ENCODE data around the gene GNA12. TPM values are rescaled to one million over a fixed set of nuclear protein-coding genes. Genes with fewer than 3 reads are reported as not detected.

GNA12 gene
- polyA plus RNA-seq, 3 donors: 36.6 to 45.7 (median 45.6) TPM

- peak; percentile 42 for DNase-seq
These were observed 59.0 kb downstream of the GNA12 start for GRCh38 chr7:2785071-2785500.

- DNase-seq: no peak
These were observed 61.5 kb downstream of the GNA12 start for GRCh38 chr7:2782565-2782964.

GRCh38 chr7:2782121-2782520 lies 62.0 kb downstream of the GNA12 start:
- DNase-seq: no peak

GRCh38 chr7:2781636-2782035 lies 62.5 kb downstream of the GNA12 start:
- no peak for DNase-seq

GRCh38 chr7:2779051-2779450 lies 65.1 kb downstream of the GNA12 start:
- DNase-seq: no peak

DNA sequence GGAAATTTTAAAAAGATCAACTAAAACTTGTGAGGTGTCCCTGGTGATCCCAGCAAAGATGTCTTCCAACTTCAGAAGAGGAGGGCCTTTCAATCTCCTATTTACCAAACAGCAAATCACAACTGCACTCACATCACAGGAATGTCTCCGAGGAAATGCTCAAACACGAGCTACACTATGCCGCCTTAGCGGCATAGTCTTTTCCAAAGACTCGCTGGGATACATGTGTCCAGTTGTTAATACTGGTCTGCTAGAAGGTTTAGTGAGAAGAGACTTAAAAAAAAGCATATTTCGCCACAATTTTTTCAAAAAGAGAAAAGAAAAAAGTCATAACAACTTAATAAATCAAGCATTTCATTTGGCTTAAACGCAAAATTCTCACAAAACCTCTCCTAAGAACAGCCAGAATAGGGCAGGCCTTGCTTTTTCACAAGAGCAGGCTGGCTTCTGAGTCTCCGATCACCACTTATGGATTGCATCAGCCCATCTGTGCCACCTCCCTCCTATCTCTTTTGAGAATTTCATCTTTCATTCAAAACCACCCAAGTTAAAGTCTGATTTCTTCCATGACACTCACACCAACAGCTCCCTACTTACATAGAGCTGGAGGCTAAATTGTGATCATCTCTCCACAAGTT lies 66.1 kb downstream of the GNA12 start:
- DNase-seq: no peak

- DNase-seq: no peak
These were observed 67.7 kb downstream of the GNA12 start for GRCh38 chr7:2776401-2776800.

- DNase-seq: no peak
These were observed 68.3 kb downstream of the GNA12 start for GRCh38 chr7:2775785-2776184.

DNA sequence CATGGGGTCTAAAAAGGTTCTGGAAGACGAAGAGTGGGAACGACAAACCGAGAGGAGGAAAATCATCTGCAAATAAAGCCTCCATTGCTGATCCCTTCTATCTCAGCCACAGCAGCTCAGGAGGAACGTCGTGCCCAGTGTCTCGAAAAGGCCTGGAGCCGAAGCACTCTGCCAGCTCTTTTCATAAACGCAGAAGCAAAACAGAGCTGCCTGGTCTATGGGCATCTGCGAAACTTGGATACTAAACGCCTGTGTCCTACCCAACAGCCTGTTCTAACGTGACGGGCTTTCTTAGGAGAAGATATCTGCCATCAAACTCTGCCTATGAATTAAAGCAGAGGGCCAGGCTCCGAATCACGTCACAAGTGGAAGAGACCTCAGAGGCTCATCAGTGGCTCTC lies 68.7 kb downstream of the GNA12 start:
- DNase-seq: no peak

DNA sequence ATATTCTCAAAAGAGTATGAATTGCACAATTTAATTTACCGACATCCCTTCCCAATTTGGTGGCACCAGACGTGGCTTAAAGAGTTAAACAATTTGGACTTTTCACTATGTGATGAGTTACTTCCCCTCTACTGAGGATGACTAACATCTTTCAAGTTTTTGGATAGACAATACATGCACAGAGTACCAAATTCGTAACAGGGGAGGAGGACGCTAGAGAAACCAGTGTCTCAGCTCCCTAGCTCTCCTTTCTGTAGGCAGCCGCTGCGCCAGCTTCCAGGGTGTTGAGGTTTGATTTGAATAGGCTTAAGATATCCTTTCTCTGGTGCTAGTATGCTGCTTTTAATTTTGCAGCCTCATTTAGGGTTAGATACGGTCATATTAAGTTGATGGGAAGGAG lies 69.2 kb downstream of the GNA12 start:
- DNase-seq: no peak

- no peak for DNase-seq
These were observed 69.8 kb downstream of the GNA12 start for GRCh38 chr7:2774280-2774679.

DNA sequence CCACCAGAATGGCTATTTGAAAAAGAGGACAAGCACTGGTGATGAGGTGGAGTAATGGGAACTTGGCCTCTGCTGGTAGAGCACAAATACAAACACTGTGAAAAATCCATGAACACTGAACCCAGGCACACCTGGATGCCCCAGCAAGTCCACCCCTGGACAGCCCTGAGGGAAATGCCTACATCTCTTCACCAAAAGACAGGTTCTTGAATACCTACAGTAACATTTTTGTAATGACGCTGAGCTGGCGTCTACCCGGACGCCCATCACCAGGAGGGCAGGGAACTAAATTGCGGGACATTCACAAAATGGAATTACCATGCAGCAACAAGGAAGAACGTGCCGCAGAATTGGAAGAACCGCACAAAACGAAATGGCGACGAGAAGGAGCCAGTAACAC lies 70.5 kb downstream of the GNA12 start:
- no peak for DNase-seq

DNA sequence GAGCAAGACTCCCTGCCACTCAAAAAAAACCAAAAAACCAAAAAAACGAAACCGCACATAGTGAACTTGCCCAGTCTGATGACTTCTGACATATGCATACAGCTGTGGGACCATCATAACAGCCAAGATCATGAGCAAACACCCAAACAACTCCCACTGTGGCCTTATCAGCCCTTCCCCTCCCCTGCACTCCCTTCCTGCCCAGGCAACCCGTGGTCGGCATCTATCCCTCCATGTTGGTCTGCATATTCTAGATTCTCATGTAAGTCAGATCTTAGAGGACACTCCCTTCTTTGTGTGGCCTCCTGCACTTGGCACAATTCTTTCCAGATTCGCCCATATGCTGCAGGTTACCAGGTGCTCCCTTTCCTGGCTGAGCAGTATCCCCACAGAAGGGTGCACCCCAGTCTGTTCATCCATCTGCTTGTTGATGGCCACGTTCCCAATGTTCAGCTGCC lies 72.8 kb downstream of the GNA12 start:
- no peak for DNase-seq

GRCh38 chr7:2764621-2765020 lies 79.5 kb downstream of the GNA12 start:
- no peak for DNase-seq

DNA sequence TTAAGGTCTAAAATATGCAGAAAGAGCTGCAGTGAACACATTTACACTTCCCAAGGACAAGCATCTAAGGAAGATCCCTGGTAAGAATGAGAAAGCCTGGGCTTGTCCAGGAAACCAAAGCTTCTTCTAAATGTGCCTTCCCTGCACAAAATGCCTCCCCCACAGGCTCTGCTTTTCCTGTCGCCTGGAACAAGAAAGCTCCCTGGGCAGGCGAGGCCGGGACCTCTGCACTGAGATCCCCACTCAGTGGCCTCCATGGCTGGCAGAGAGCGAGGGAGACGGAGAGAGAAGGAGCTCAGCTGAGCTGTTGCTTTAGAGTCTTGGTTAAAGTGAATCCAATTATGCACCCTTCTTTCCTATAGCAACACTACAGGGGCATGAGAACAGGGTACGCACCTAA lies 80.5 kb downstream of the GNA12 start:
- peak; percentile 24 for DNase-seq

GRCh38 chr7:2761801-2762497 lies 82.2 kb downstream of the GNA12 start:
- DNase-seq: no peak

DNA sequence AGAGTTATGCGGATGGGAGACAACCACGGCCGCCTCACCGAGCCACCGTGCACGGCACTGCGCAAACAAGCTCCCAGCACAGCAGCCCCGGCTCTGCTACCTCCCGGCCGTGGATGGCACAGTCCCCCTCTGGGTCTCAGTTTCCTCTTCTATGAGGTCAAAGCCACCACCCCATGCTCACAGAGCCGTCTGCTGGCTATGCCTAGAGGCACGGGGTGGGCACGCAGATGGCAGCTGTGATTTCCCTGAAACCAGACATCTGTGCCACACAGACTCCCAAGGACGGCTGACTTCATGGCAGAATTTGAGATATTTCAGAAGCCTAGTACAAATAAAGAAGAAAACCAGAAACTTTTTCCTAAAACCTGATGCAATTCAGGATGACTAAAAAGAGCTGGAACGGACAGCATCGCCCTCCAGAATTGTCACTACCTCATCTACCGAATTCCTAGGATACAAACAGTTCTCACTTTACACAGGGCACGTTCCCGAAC lies 82.9 kb downstream of the GNA12 start:
- DNase-seq: no peak

DNA sequence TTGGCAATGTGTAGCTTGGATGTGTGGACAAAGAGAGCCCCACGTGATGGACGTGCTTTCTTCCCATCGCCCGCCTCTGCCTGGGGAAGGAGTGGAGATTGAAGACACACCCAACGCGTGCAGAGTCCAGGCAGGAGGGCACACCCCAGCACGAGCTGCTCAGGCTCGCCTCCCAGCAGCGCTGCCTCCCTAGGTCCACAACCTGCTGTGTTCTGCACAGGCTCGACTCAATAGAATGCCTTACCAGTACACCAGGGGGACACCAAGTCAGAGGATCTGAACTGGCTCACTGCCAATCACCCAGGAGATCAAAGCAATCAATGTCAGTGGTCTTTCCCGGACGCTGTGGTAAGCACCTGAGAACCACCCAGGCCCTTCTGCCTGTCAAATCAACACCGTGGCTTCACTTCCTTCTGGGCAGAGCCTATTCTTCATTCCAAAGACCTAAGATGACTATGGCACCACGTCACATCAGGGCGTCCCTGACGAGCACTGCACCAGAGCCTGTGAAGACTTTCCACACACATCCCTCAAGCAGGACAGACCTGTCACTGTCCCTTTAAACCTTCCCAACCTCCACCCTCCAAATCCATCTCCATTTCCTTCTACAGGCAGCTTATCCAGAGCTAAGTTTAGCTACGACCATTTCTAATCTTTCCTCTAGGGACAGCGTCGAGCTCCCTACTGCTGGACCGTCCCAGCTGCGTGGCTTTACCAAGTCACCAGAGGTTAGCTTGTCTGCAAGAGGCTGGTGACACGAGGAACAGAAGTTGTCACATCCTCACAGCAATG lies 83.8 kb downstream of the GNA12 start:
- peak; percentile 49 for DNase-seq

DNA sequence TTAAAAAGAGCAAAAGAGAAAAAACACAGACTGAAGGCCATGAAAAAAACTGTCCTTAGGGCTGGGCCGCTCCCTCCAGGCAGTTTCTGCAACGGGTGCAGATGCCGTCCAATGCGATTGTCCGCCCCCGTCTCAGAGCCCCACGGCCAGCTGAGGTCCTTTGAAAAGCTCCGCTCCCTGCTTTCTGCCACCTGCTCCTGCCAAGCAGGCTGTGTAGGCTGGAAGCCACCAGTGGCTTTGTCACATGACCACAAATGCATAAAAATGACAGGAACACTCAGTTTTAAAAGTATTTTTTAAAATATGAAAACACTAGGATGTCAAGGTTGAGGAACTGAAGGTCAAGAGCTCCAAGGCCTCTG lies 84.4 kb downstream of the GNA12 start:
- no peak for DNase-seq

DNA sequence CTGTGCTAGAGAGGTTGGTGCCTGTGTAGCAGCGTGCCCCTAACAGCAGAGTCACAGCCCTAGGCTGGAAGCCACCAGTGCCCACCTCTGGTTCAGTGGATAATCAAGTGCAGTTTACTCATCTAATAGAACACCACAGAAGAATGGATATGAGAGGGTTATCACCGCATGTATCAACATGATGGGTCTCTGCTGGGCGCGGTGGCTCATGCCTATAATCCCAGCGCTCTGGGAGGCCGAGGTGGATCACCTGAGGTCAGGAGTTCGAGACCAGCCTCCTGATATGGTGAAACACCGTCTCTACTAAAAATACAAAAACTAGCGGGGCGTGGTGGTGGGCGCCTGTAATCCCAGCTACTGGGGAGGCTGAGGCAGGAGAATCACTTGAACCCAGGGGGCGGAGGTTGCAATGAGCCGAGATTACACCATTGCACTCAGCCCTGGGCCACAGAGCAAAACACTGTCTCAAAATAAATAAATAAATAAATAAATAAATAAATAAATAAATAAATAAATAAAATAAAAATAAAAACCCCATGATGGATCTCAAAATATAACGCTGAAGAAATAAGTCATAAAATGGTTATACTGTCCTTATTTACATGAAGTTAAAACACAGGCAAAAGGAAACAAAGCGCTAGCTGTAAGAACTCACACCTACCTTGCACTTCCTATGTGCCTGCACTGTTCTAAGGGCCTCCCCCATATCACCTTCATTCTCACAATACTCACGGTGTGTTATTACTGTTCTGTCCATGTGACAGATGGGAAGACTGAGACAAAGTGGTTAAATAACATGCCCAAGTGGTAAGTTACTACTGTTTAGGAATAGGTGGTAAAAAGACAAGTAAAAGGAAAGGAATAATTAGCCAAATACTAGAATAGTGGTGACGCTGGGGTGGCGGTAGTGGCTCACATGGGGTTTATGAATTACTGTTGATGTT lies 85.2 kb downstream of the GNA12 start:
- DNase-seq: no peak

DNA sequence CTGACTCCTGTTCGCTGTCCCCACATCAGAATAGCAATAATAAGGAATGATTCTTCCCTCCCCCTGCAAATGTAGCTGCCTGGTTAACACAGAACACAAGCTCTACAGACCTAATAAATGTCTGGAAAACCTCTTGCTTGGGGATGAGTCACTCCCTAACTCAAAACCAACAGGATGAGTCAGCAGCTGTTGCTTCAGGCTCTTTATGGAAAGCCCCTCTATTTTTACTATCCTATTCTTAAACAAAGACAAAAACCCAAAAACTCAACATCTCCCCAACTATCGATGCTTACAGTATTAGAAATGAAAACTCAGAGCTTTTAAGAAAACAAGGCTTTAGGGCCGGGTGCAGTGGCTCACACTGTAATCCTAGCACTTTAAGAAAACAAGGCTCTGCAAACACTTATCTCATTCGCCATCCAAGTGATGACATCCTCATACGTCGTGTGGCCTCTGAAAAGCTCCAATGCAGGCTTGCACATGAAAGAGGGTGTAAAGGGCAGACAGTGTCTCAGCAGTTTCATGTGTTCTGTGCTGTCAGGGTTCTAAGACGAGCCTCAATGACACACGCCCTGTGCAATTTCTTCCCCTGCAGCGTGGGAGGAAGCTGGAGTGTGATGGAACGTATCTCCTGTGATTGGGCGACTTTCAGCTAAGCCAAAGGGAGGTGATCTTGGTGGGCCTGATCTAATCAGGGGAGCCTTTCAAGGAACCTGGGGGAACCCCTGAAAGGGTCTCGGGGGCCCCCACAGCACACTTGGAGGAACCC lies 86.0 kb downstream of the GNA12 start:
- DNase-seq: no peak

Data from renal pelvis (tissue), 4 donors.